Measurements from ENCODE around the gene TGFB2.
"Not testable (repeated sequence)": the region's sequence is repeated elsewhere in the genome, so short reads cannot be mapped to it uniquely, and the experiment has no call there.

The TGFB2 gene

GRCh38 chr1:218305472-218306064, 39.6 kb upstream of the TGFB2 start:
- no peaks in the 10 kb centered on the region; the same call in 1 of the 2 replicates for H3K36me3 ChIP-seq (ENCODE audit: control insufficient read depth, insufficient read depth, low read length)

GRCh38 chr1:218312509-218312908, 32.6 kb upstream of the TGFB2 start:
- DNase-seq (ENCODE audit: extremely low read depth, insufficient read length), result no peak
- TF ChIP-seq CTCF (IDR thresholded peaks at IDR 0.05; ENCODE audit: insufficient read depth, low read length, poor library complexity, severe bottlenecking), result no peak
- no peaks in the 10 kb centered on the region for H3K27me3 ChIP-seq (replicated peaks; ENCODE audit: control insufficient read depth, insufficient read depth, low read length)
- no peak overlapping the region for H3K4me3 ChIP-seq (replicated peaks; ENCODE audit: low read depth, low read length)
- no peaks in the 10 kb centered on the region; the same call in 1 of the 2 replicates for H3K36me3 ChIP-seq (ENCODE audit: control insufficient read depth, insufficient read depth, low read length)

More at GRCh38 chr1:218305472-218306064, 39.6 kb upstream of the TGFB2 start:
- Histone ChIP-seq H3K4me3 (replicated peaks; ENCODE audit: low read depth, low read length) (no peak overlapping the region), H3K27me3 (replicated peaks; ENCODE audit: control insufficient read depth, insufficient read depth, low read length) (no peaks in the 10 kb centered on the region)
- no peak for TF ChIP-seq CTCF (IDR thresholded peaks at IDR 0.05; ENCODE audit: insufficient read depth, low read length, poor library complexity, severe bottlenecking)
- DNase-seq (ENCODE audit: extremely low read depth, insufficient read length), result no peak

- H3K4me3 ChIP-seq (replicated peaks; ENCODE audit: low read depth, low read length), result no peak overlapping the region
- DNase-seq (ENCODE audit: extremely low read depth, insufficient read length), result no peak
- no peaks in the 10 kb centered on the region for H3K27me3 ChIP-seq (replicated peaks; ENCODE audit: control insufficient read depth, insufficient read depth, low read length)
- TF ChIP-seq CTCF (IDR thresholded peaks at IDR 0.05; ENCODE audit: insufficient read depth, low read length, poor library complexity, severe bottlenecking), result no peak
- H3K36me3 ChIP-seq (ENCODE audit: control insufficient read depth, insufficient read depth, low read length), result no peaks in the 10 kb centered on the region
Observed at GRCh38 chr1:218314316-218314715, 30.8 kb upstream of the TGFB2 start.

- DNase-seq (ENCODE audit: extremely low read depth, insufficient read length), result no peak
- H3K36me3 ChIP-seq (ENCODE audit: control insufficient read depth, insufficient read depth, low read length), result no peaks in the 10 kb centered on the region
- H3K27me3 ChIP-seq (replicated peaks; ENCODE audit: control insufficient read depth, insufficient read depth, low read length), result no peaks in the 10 kb centered on the region
- no peak for TF ChIP-seq CTCF (IDR thresholded peaks at IDR 0.05; ENCODE audit: insufficient read depth, low read length, poor library complexity, severe bottlenecking)
- H3K4me3 ChIP-seq (replicated peaks; ENCODE audit: low read depth, low read length), result no peak overlapping the region
Observed at GRCh38 chr1:218315638-218316037, 29.5 kb upstream of the TGFB2 start.

GRCh38 chr1:218317061-218317460, 28.1 kb upstream of the TGFB2 start:
- no peak for DNase-seq (ENCODE audit: extremely low read depth, insufficient read length)
- H3K27me3 ChIP-seq (replicated peaks; ENCODE audit: control insufficient read depth, insufficient read depth, low read length), result no peaks in the 10 kb centered on the region
- no peak for TF ChIP-seq CTCF (IDR thresholded peaks at IDR 0.05; ENCODE audit: insufficient read depth, low read length, poor library complexity, severe bottlenecking)
- H3K4me3 ChIP-seq (replicated peaks; ENCODE audit: low read depth, low read length), result no peak overlapping the region
- no peaks in the 10 kb centered on the region for H3K36me3 ChIP-seq (ENCODE audit: control insufficient read depth, insufficient read depth, low read length)

- not testable (repeated sequence) for H3K4me3 ChIP-seq (replicated peaks; ENCODE audit: low read depth, low read length); H3K27me3 ChIP-seq (replicated peaks; ENCODE audit: control insufficient read depth, insufficient read depth, low read length); DNase-seq (ENCODE audit: extremely low read depth, insufficient read length); H3K36me3 ChIP-seq (ENCODE audit: control insufficient read depth, insufficient read depth, low read length)
Observed at GRCh38 chr1:218320182-218320581, 25.0 kb upstream of the TGFB2 start.
